Measurements from ENCODE around the gene KLRF2. TPM values are rescaled to one million over a fixed set of nuclear protein-coding genes. Genes with fewer than 3 reads are reported as not detected.

The KLRF2 gene
- total RNA-seq, 4 donors from 2014 or later: not detected

DNA sequence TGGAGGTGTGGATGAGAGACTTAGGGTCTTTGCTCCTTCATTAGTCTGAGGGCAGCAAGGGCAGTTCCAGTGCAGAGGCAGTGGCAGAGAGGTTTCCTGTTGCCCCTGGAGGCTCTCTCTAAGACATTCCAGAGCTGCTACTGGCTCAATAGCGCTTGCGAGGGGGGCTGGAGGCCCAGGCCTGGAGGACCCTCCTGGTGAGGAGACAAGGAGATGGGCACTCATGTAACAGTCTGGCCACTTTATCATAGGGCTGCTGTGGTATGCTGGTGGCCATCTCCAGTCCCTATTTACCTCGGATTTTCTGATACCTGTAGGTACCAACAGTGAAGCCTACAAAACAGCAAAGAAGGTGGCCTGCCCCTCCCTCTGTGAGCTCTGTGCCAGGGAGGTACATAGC, 38.2 kb downstream of the KLRF2 start:
- intact Hi-C loops (cut with DNase I; ENCODE audit: low total_unique reads): no loop called here
- WGBS, 2 donors: 86 to 94% methylated on average over 1 to 3 of the region's 3 CpGs
- no peak for DNase-seq (ENCODE audit: low spot score in 2 of 2)
- H3K4me3 ChIP-seq (ENCODE audit: low read depth, poor library complexity, severe bottlenecking): no peak overlapping the region
- TF ChIP-seq, protein P1, sequence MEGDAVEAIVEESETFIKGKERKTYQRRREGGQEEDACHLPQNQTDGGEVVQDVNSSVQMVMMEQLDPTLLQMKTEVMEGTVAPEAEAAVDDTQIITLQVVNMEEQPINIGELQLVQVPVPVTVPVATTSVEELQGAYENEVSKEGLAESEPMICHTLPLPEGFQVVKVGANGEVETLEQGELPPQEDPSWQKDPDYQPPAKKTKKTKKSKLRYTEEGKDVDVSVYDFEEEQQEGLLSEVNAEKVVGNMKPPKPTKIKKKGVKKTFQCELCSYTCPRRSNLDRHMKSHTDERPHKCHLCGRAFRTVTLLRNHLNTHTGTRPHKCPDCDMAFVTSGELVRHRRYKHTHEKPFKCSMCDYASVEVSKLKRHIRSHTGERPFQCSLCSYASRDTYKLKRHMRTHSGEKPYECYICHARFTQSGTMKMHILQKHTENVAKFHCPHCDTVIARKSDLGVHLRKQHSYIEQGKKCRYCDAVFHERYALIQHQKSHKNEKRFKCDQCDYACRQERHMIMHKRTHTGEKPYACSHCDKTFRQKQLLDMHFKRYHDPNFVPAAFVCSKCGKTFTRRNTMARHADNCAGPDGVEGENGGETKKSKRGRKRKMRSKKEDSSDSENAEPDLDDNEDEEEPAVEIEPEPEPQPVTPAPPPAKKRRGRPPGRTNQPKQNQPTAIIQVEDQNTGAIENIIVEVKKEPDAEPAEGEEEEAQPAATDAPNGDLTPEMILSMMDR (IDR thresholded peaks at IDR 0.05): no peak
- no peak for TF ChIP-seq POLR2A (IDR thresholded peaks at IDR 0.05)

GRCh38 chr12:9920451-9920850, 39.2 kb downstream of the KLRF2 start:
- 91 to 92% methylated on average over 10 of the region's 10 CpGs for WGBS, 2 donors
- DNase-seq (ENCODE audit: low spot score in 2 of 2): no peak
- no peak overlapping the region for H3K4me3 ChIP-seq (ENCODE audit: low read depth, poor library complexity, severe bottlenecking)
- intact Hi-C loops (cut with DNase I; ENCODE audit: low total_unique reads): no loop called here
- TF ChIP-seq, protein P1 (IDR thresholded peaks at IDR 0.05): no peak
- TF ChIP-seq POLR2A (IDR thresholded peaks at IDR 0.05): no peak

GRCh38 chr12:9922429-9922828, 41.1 kb downstream of the KLRF2 start:
- intact Hi-C loops (cut with DNase I; ENCODE audit: low total_unique reads): no loop called here
- no peak overlapping the region for H3K4me3 ChIP-seq (ENCODE audit: low read depth, poor library complexity, severe bottlenecking)
- 48 to 68% methylated on average over 1 of the region's 1 CpG for WGBS, 2 donors
- no peak for DNase-seq (ENCODE audit: low spot score in 2 of 2)
- no peak for TF ChIP-seq POLR2A (IDR thresholded peaks at IDR 0.05)
- TF ChIP-seq, protein P1 (IDR thresholded peaks at IDR 0.05): no peak

DNA sequence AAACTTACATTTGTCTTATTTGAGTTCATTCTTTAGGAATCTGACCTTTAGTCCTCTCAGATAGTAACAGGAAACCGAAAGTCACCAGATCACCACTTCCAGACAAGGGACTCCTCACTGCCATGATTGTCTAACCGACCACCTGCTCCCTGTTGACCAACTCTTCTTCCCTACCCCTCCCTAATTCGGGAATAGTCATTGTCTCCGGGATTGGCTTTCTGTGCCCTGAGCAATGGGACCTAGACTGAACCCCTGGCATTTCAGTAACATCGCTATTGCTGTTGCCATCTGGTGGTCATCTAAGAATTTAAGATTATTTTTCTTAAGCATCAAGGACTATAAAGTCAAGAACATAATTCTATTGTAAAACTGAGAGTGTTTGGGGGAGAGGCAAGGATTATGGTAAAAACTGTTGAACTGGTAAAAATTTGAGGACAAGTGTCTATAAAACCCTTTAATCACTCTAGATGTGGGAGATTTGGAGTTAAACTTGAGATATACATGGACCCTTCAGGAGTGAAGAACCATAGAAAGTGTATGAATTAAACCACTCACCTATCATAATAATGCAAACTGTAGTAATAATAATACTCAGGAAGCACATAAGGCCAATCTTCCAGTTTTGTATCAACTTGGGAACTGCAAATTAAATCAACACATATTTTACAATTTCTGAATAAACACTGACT, 44.6 kb downstream of the KLRF2 start:
- 9 to 14% methylated on average over 5 of the region's 5 CpGs for WGBS, 2 donors
- intact Hi-C loops (cut with DNase I; ENCODE audit: low total_unique reads): loop anchor here (5.0 kb wide), 1 partner anchor 54 kb away; no protein-coding TSS in a partner anchor
- TF ChIP-seq POLR2A (IDR thresholded peaks at IDR 0.05): no peak
- TF ChIP-seq, protein P1 (IDR thresholded peaks at IDR 0.05): no peak
- no peak overlapping the region for H3K4me3 ChIP-seq (ENCODE audit: low read depth, poor library complexity, severe bottlenecking)
- no peak for DNase-seq (ENCODE audit: low spot score in 2 of 2)

DNA sequence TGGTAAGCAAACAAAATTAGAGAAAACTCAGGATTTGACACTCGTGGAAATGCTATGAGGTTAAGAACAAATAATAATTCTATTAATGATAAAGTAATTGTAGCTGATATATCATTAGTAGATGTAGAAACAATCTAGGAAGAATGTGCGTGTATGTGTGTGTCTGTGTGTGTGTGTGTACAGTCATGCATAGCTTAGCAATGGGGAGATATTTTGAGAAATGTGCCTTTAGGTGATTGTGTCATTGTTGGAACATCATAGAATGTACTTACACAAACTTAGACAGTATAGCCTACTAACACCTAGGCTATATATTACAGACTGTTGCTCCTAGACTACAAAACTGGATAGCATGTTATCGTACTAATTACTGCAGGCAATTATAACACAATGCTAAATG, 45.6 kb downstream of the KLRF2 start:
- intact Hi-C loops (cut with DNase I; ENCODE audit: low total_unique reads): loop anchor here (5.0 kb wide), 1 partner anchor 55 kb away; no protein-coding TSS in a partner anchor
- DNase-seq (ENCODE audit: low spot score in 2 of 2): no peak
- H3K4me3 ChIP-seq (ENCODE audit: low read depth, poor library complexity, severe bottlenecking): no peak overlapping the region
- 69 to 71% methylated on average over 3 of the region's 3 CpGs for WGBS, 2 donors
- TF ChIP-seq, protein P1 (IDR thresholded peaks at IDR 0.05): no peak
- no peak for TF ChIP-seq POLR2A (IDR thresholded peaks at IDR 0.05)

GRCh38 chr12:9928607-9929006, 47.3 kb downstream of the KLRF2 start:
- no peak overlapping the region for H3K4me3 ChIP-seq (ENCODE audit: low read depth, poor library complexity, severe bottlenecking)
- intact Hi-C loops (cut with DNase I; ENCODE audit: low total_unique reads): loop anchor here (5.0 kb wide), 1 partner anchor 56 kb away; no protein-coding TSS in a partner anchor
- TF ChIP-seq POLR2A (IDR thresholded peaks at IDR 0.05): no peak
- TF ChIP-seq, protein P1 (IDR thresholded peaks at IDR 0.05): no peak
- no peak for DNase-seq (ENCODE audit: low spot score in 2 of 2)
- 54 to 68% methylated on average over 3 of the region's 3 CpGs for WGBS, 2 donors

Data from lower leg skin (tissue), 4 donors.